CD4-positive, alpha-beta memory T cell (primary cell): ENCODE measurements around the gene GATAD2B. TPM values are rescaled to one million over a fixed set of nuclear protein-coding genes. Genes with fewer than 3 reads are reported as not detected.
A peak's percentile ranks its signal among the peaks of the same experiment; 100 is the strongest.

Source experiments
- CTCF ChIA-PET: fragments of 350-600 bp; sonication (Branson Sonifier 250); formaldehyde crosslinking; loops from one replicate; lab custom pipeline; 2021; ENCODE audit warnings: inconsistent platforms; ENCODE audit not compliant: partially characterized antibody; lab: Charles Lee
- POLR2A ChIA-PET: fragments of 350-600 bp; sonication (Branson Sonifier 250); formaldehyde crosslinking; loops from one replicate; lab custom pipeline; 2021; ENCODE audit not compliant: partially characterized antibody; lab: Charles Lee
- DNase-seq, 5 donors: peaks; one replicate each; pipeline versions ENCODE4 v3.0.0 to v3.0.0-alpha.2; 2020 to 2022; ENCODE audit warnings: mixed read lengths in 1 of 5
- H3K27ac ChIP-seq: one replicate; pipeline ENCODE4 v1.7.0; 2013; ENCODE audit warnings: low read depth, low read length
- H3K27me3 ChIP-seq: 2 replicates; pipeline ENCODE4 v1.7.0; 2013; ENCODE audit warnings: mild to moderate bottlenecking, low read length, moderate library complexity; ENCODE audit not compliant: insufficient read depth
- H3K36me3 ChIP-seq: 2 replicates; pipeline ENCODE4 v1.7.0; 2013; ENCODE audit warnings: mild to moderate bottlenecking, low read length, moderate library complexity; ENCODE audit not compliant: insufficient read depth
- H3K4me1 ChIP-seq: 2 replicates; pipeline ENCODE4 v1.7.0; 2013; ENCODE audit warnings: mild to moderate bottlenecking, low read length, moderate library complexity; ENCODE audit not compliant: insufficient read depth
- H3K4me3 ChIP-seq, 2 donors: one replicate each; pipeline ENCODE4 v1.7.0; 2013; ENCODE audit warnings: low read length in 2 of 2, mild to moderate bottlenecking in 1 of 2
- H3K9me3 ChIP-seq, 2 donors: one replicate each; pipeline ENCODE4 v1.7.0; 2013; ENCODE audit warnings: low read length in 2 of 2, control low read depth in 1 of 2; ENCODE audit not compliant: control insufficient read depth in 1 of 2
- H3K27ac Mint-ChIP-seq, 7 donors: one replicate each; pipeline ENCODE4 v1.8.0; 2020 to 2021; ENCODE audit warnings: mixed read lengths in 7 of 7, mild to moderate bottlenecking in 6 of 7, inconsistent platforms in 3 of 7, moderate library complexity in 3 of 7
- H3K27me3 Mint-ChIP-seq, 2 donors: one replicate each; pipeline ENCODE4 v1.8.0; 2020 to 2021; ENCODE audit warnings: mixed read lengths in 2 of 2
- H3K36me3 Mint-ChIP-seq, 2 donors: one replicate each; pipeline ENCODE4 v1.8.0; 2020 to 2021; ENCODE audit warnings: mixed read lengths in 2 of 2, inconsistent platforms in 1 of 2, mild to moderate bottlenecking in 1 of 2
- H3K4me1 Mint-ChIP-seq, 4 donors: one replicate each; pipeline ENCODE4 v1.8.0; 2020 to 2021; ENCODE audit warnings: mixed read lengths in 4 of 4, mild to moderate bottlenecking in 1 of 4
- H3K4me3 Mint-ChIP-seq, 8 donors: one replicate each; pipeline ENCODE4 v1.8.0; 2020 to 2021; ENCODE audit warnings: mixed read lengths in 8 of 8, mild to moderate bottlenecking in 7 of 8, moderate library complexity in 6 of 8, inconsistent platforms in 3 of 8
- H3K9me3 Mint-ChIP-seq, 8 donors: one replicate each; pipeline ENCODE4 v1.8.0; 2020 to 2021; ENCODE audit warnings: mixed read lengths in 8 of 8, mild to moderate bottlenecking in 5 of 8, inconsistent platforms in 3 of 8, moderate library complexity in 1 of 8
- intact Hi-C: fragments of 100-400 bp; cut with micrococcal nuclease; formaldehyde crosslinking; loops from one replicate; pipeline ENCODE4 v1.15.1; 2023
- polyA plus RNA-seq, 2 donors: library from polyadenylated mRNA; unstranded; fragments of 300-500 nt; fragmentation: Illumina TruSeq; gene quantifications; one replicate each; pipeline ENCODE4 v1.2.3, GENCODE V29; 2021
- total RNA-seq, 2 experiments: library from RNA; stranded (reverse); gene quantifications; one replicate each; pipeline ENCODE4 v1.2.3, GENCODE V29; 2021

Gene GATAD2B
- total and polyA plus RNA-seq, 4 experiments from 2014 or later = 1.8 to 104 (median 51.3) TPM

GRCh38 chr1:153816283-153816889 lies 106.4 kb downstream of the GATAD2B start:
- Histone ChIP-seq H3K4me3 (no peak overlapping the region), H3K36me3 (peaks cover 67% of the 10 kb centered on the region), H3K9me3 (no peaks in the 10 kb centered on the region), H3K27ac (no peak overlapping the region), H3K27me3 (no peaks in the 10 kb centered on the region), H3K4me1 (no peaks in the 10 kb centered on the region)
- intact Hi-C loops = no loop called here
- no peak for DNase-seq
- Mint-ChIP-seq H3K27ac (peak overlapping the region in 2 of 7 donors; percentile 48 to 73), H3K4me1 (peaks cover 0 to 4% (median under 1%) of the 10 kb centered on the region in 4 donors), H3K27me3 (no peaks in the 10 kb centered on the region), H3K36me3 (peaks cover 51 to 67% of the 10 kb centered on the region in 2 donors), H3K4me3 (no peak overlapping the region), H3K9me3 (no peaks in the 10 kb centered on the region)
- ChIA-PET CTCF (interaction anchor here (0.6 to 2.2 kb wide), 3 partner anchors 71 to 170 kb away, joined by 3 to 11 read pairs (median 3); partner anchors contain the start of genes JTB and RAB13), POLR2A (interaction anchor here (1.0 kb wide), 1 partner anchor 10 kb away, joined by 4 read pairs; no protein-coding TSS in a partner anchor)

DNA sequence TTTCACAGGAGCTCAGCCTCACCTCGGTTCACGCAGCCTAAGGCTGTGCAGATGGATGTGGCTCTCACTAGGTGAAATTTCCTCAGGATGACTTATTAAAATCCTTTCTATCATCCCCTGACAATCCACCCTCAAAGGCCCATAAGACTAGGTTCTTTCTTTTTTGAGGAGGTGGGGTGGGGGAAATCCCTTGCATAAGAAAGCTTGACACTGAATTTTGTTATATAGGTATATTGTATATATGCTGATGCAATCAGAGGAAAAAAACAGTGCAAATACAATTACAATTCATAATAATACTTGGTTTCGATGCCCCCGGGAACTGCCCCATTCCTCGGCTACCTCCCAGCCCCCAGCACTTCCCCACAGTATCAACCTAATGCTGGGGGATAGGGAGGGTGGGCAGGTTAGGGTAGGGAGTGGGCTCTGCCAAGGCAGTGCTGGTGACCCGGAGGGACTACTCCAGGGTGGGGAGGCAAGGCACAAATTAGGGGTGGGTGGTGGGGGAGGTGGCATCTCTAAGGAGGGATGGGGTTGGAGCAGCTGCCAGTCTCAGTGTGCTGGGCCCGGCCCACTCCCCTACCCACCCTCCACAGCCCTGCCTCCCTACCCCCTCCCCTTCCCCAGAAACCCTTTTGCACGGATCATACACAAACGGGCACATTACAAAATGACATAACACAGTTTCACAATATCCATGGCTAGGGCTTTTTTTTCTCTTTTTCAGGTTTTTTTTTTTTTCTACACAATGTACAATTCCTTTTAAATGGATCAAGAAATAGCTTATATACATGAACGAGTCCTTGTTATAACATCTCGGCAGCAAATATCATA lies 116.7 kb downstream of the GATAD2B start:
- no peak for DNase-seq
- H3K27ac ChIP-seq = peak overlapping the region; percentile 52
- no peaks in the 10 kb centered on the region for H3K9me3 Mint-ChIP-seq
- POLR2A ChIA-PET = interaction anchor here (0.8 to 2.2 kb wide), 3 partner anchors 10 to 185 kb away, joined by 4 to 12 read pairs (median 8); partner anchors contain the start of genes GATAD2B and RPS27
- H3K4me1 ChIP-seq = peaks cover 22% of the 10 kb centered on the region
- intact Hi-C loops = no loop called here
- H3K27me3 ChIP-seq = no peaks in the 10 kb centered on the region
- peak overlapping the region in 5 of 8 donors; percentile 5 to 69 (median 7) for H3K4me3 Mint-ChIP-seq
- peaks cover 21 to 43% (median 30%) of the 10 kb centered on the region in 4 donors for H3K4me1 Mint-ChIP-seq
- peaks cover 26 to 45% of the 10 kb centered on the region in 2 donors for H3K36me3 Mint-ChIP-seq
- no peaks in the 10 kb centered on the region for H3K27me3 Mint-ChIP-seq
- no peaks in the 10 kb centered on the region for H3K9me3 ChIP-seq
- H3K4me3 ChIP-seq = no peak overlapping the region
- H3K27ac Mint-ChIP-seq = peak overlapping the region; percentile 87 to 96 (median 90)
- CTCF ChIA-PET = interaction anchor here (1.2 to 1.5 kb wide), 2 partner anchors 10 to 13 kb away, joined by 3 to 5 read pairs; no protein-coding TSS in a partner anchor
- H3K36me3 ChIP-seq = peaks cover 24% of the 10 kb centered on the region

- no peaks in the 10 kb centered on the region for H3K9me3 ChIP-seq
- CTCF ChIA-PET = interaction anchor here (0.7 to 1.5 kb wide), 6 partner anchors 9 to 188 kb away, joined by 3 to 5 read pairs (median 3); partner anchors contain the start of genes CREB3L4 and RAB13
- H3K27me3 ChIP-seq = no peaks in the 10 kb centered on the region
- Mint-ChIP-seq H3K27me3 (no peaks in the 10 kb centered on the region), H3K9me3 (no peaks in the 10 kb centered on the region), H3K4me3 (peak overlapping the region in 7 of 8 donors; percentile 7 to 69 (median 38)), H3K27ac (peak overlapping the region; percentile 87 to 96 (median 90)), H3K4me1 (peaks cover 21 to 43% (median 29%) of the 10 kb centered on the region in 4 donors), H3K36me3 (peaks cover 24 to 37% of the 10 kb centered on the region in 2 donors)
- H3K4me3 ChIP-seq = no peak overlapping the region
- peak overlapping the region; percentile 52 for H3K27ac ChIP-seq
- POLR2A ChIA-PET = interaction anchor here (0.8 to 2.2 kb wide), 4 partner anchors 22 to 186 kb away, joined by 3 to 12 read pairs (median 6); partner anchors contain the start of genes GATAD2B, RPS27 and SLC39A1
- intact Hi-C loops = no loop called here
- peaks cover 21% of the 10 kb centered on the region for H3K36me3 ChIP-seq
- peaks cover 22% of the 10 kb centered on the region for H3K4me1 ChIP-seq
- DNase-seq = peak; percentile 85 to 95 (median 87)
Measured at GRCh38 chr1:153805042-153805745, 117.6 kb downstream of the GATAD2B start.

- H3K27ac ChIP-seq = no peak overlapping the region
- intact Hi-C loops = no loop called here
- POLR2A ChIA-PET = interaction anchor here (0.8 to 3.4 kb wide), 6 partner anchors 20 to 187 kb away, joined by 3 to 12 read pairs (median 4); partner anchors contain the start of genes CREB3L4, JTB, RPS27 and SLC39A1
- Mint-ChIP-seq H3K36me3 (peaks cover 16 to 26% of the 10 kb centered on the region in 2 donors), H3K27me3 (no peaks in the 10 kb centered on the region), H3K4me3 (no peak overlapping the region), H3K27ac (peak overlapping the region; percentile 71 to 94 (median 93)), H3K4me1 (peaks cover 21 to 43% (median 29%) of the 10 kb centered on the region in 4 donors), H3K9me3 (no peaks in the 10 kb centered on the region)
- H3K9me3 ChIP-seq = no peaks in the 10 kb centered on the region
- H3K4me1 ChIP-seq = peaks cover 22% of the 10 kb centered on the region
- CTCF ChIA-PET = interaction anchor here (0.6 to 1.2 kb wide), 4 partner anchors 23 to 183 kb away, joined by 3 to 4 read pairs (median 3); partner anchors contain the start of genes CREB3L4, JTB and RAB13
- H3K27me3 ChIP-seq = no peaks in the 10 kb centered on the region
- H3K36me3 ChIP-seq = peaks cover 10% of the 10 kb centered on the region
- no peak overlapping the region for H3K4me3 ChIP-seq
- no peak for DNase-seq
Measured at GRCh38 chr1:153804112-153804511, 118.7 kb downstream of the GATAD2B start.

DNA sequence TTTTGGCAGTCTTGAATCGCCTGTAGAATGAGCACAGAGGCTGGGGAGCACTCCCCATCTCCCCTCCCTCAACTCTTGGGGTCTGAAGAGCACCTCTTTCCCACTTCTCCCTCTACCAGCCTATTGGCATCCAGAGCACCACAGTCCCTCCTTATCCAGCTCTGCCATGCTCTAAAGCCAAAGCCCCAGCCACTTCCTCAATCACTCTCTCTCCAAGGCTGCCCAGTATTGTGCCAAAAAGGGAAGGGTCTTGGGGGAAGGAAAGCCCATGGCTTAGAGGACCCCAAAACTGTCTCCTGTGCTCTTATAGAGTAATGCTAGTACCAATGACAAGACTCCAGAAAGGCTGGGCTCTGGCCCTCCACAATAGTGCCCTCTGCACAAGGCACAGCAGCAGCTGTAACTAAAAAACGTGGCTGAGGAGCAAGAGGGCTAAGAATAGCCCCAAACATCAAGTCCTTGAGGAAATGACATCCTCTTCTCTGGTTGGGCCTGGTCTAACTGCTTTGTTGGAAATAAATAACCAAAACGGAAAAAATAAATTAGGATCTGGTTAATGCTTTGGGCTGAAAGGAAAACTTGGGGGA lies 119.2 kb downstream of the GATAD2B start:
- Mint-ChIP-seq H3K27me3 (no peaks in the 10 kb centered on the region), H3K9me3 (no peaks in the 10 kb centered on the region), H3K4me3 (no peak overlapping the region), H3K27ac (peak overlapping the region; percentile 57 to 94 (median 84)), H3K36me3 (peaks cover 11 to 23% of the 10 kb centered on the region in 2 donors), H3K4me1 (peaks cover 21 to 43% (median 29%) of the 10 kb centered on the region in 4 donors)
- POLR2A ChIA-PET = interaction anchor here (0.9 to 3.4 kb wide), 4 partner anchors 19 to 187 kb away, joined by 3 to 12 read pairs (median 6); partner anchors contain the start of genes CREB3L4, JTB and RPS27
- H3K27me3 ChIP-seq = no peaks in the 10 kb centered on the region
- H3K4me1 ChIP-seq = peaks cover 22% of the 10 kb centered on the region
- H3K4me3 ChIP-seq = no peak overlapping the region
- H3K9me3 ChIP-seq = no peaks in the 10 kb centered on the region
- intact Hi-C loops = no loop called here
- DNase-seq = no peak
- no peak overlapping the region for H3K27ac ChIP-seq
- H3K36me3 ChIP-seq = peaks cover 10% of the 10 kb centered on the region
- CTCF ChIA-PET = interaction anchor here (1.2 to 9.6 kb wide), 2 partner anchors 174 to 184 kb away, joined by 4 to 169 read pairs; partner anchors contain the start of genes JTB, RAB13 and RPS27
